Activated T-cell treated with anti-CD3 and anti-CD28 coated beads, Interleukin-2, amount 50 U/mL, for 48 hours (primary cell): ENCODE data around the gene GPD1L.
"Not testable (repeated sequence)": the region's sequence is repeated elsewhere in the genome, so short reads cannot be mapped to it uniquely, and the experiment has no call there.

Experiments
- DNase-seq, 2 experiments: peaks; one replicate each; pipeline ENCODE4 v3.0.0-alpha.2; 2020

GPD1L gene

DNA sequence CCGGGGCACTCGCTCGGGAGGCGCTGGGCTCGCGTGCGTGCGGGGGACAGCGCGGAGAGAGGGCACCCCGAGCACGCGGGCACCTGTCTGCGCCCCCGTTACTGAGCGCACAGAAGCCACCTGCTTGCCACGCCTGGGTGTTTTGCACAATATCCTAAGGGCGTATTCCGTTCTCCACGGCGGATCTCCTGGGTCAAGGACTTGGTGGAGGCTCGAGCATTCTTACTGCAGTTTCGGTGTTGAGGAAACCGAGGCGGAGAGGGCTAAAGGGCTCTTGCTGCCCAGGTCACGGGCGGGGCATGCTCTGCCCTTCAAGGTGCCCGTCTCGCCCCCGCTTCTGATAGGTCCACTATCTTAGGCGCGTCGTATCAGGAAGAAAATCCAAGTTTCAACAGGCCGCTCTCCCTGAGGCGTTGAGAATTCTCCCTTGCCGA is 526 bp downstream of the GPD1L start:
- peak in 1 of 2 experiments; percentile 45 for DNase-seq

DNA sequence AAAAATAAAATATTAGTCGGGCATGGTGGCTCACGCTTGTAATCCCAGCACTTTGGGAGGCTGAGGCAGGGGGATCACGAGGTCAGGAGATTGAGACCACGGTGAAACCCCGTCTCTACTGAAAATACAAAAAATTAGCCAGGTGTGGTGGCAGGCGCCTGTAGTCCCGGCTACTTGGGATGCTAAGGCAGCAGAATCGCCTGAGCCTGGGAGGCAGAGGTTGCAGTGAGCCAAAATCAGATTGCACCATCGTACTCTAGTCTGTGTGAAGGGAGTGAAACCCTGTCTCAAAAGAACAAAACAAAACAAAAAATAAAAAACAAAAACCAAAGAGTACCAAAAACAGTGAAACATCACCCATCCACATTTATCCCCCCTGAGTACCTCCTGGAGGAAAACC is 1.8 kb downstream of the GPD1L start:
- DNase-seq = not testable (repeated sequence)

- no peak for DNase-seq
These were observed 2.8 kb downstream of the GPD1L start for GRCh38 chr3:32109256-32109655.

GRCh38 chr3:32110233-32110760 is 3.9 kb downstream of the GPD1L start:
- no peak for DNase-seq

GRCh38 chr3:32111560-32111959 is 5.1 kb downstream of the GPD1L start:
- DNase-seq = no peak

GRCh38 chr3:32113566-32113965 is 7.1 kb downstream of the GPD1L start:
- DNase-seq = peak in 1 of 2 experiments; percentile 21

DNA sequence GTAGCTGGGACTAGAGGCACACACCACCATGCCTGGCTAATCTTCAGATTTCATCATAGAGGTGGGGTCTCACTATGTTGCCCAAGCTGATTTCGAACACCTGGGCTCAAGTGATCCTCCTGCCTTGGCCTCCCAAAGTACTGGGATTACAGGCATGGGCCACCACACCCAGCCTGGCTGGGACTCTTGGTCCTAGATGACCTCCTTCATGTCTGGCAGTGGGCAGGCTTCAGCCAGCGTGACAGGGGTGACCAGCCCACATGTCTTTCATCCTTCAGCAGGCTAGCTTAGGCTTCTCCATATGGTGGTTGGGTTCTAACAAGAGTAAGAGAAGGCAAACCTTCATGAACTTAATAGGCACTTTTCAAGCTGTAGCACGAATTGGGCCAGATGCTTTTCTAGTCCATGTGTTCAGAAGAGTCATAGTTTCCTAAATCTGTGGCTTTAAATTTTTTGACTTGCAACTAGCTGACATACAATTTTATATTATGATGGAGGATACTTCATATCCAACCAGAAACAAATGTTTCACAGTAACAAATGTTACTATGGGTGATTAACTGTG is 7.6 kb downstream of the GPD1L start:
- peak in 1 of 2 experiments; percentile 21 for DNase-seq

- DNase-seq = peak; percentile 72 to 74
These were observed 8.3 kb downstream of the GPD1L start for GRCh38 chr3:32114546-32115386.

- DNase-seq = no peak
These were observed 10.9 kb downstream of the GPD1L start for GRCh38 chr3:32117320-32117719.

DNA sequence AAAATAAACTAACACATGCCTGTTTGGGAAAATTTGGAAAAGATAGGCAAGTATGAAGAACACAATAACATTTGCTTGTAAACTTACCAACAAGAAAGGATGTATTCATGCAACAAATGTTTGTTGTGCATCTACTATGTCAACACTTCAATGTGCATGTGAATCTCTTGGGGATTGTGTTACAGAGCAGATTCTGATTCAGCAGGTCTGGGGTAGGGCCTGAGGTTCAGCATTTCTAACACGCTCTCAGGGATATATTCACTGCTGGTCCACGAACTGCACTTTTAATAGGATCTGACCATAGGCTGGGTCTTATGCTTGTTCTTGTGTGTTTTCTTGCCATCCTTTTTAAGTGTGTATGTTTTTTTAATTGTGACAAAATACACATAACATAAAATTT is 11.8 kb downstream of the GPD1L start:
- no peak for DNase-seq

GRCh38 chr3:32120471-32120870 is 14.1 kb downstream of the GPD1L start:
- no peak for DNase-seq

DNA sequence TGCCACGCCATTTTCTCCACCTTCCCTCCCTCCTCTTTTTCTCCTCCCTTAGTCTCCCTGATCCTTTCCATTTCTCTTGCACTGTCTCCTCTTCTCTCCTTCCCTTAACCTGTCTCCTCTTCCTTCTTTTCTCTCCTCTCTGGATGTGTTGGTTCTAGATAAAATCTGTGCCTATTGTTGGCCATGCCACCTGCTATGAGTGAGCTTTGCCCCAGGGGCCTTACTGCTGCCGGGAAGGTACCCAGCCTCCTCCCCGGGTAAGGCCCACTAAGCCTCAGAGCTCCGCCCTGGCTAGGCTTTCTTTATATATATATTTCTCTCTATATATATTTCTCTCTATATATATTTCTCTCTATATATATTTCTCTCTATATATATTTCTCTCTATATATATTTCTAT is 14.7 kb downstream of the GPD1L start:
- no peak for DNase-seq

DNA sequence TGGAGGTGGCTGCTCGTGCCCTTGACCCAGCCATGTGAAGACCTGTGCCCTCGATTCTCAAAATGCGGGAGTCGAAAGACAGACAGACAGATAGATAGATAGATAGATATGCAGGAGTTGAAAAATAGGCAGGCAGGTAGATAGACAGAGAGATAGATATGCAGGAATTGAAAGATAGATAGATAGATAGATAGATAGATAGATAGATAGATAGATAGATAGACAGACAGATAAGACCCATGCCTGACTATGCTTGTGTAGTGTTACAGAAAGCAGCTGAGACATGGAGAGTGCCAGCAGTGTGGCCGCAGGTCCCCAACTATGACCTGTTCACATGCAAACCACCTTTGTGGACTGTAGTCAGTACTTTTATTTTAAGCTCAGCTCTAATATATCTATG is 17.2 kb downstream of the GPD1L start:
- no peak for DNase-seq

DNA sequence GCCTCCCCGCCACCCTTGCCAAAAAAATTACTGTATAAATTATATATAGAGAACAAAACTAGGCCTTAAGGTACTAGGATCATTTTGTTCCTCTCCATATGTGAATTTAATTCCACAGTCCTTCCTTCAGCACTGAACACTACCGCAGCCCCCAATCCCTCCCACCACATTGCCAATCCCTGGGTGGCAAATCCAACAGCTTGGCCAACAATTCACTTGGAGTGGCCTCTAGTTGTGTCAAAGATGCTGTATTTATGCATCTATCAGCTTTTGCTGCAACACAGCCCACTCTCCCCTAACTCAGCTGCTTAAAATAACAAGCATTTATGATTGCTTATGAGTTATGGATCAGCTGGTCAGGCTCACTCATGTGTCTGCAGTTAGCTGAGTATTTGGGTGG is 18.6 kb downstream of the GPD1L start:
- no peak for DNase-seq

DNA sequence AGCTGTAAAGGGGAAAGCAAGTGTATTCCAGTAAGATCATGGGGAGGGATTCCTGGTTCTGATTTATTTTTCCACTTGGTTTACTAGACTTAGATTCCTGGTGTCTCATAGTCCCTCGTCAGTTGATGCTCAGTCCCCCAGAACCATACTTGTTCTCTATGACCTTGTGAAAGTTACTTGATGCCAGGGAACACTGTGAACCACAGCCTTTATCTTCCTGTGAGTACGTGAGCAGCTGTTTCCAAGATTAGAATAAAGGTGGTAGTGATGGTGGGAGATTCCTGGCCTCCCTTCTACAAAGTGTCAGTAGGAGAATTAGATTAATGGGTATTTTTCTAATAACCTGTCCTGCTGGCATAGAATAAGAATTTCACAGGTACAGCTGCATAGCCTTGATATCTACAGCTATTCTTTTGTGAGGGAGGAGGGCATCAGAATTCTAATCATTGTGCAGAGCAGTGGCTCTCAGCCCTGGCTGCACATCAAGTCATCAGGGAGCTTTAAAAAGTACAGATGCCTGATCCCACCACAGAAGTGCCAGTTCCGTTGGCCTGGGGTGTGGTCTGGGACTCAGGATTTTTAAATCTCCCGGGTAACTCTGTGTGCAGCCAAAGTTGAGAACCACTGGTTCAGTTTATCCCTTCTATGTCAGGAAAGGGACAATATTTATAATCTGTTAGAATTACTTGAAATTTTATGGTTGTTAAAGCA is 20.0 kb downstream of the GPD1L start:
- DNase-seq = no peak

- DNase-seq = no peak
These were observed 20.9 kb downstream of the GPD1L start for GRCh38 chr3:32127219-32127826.

DNA sequence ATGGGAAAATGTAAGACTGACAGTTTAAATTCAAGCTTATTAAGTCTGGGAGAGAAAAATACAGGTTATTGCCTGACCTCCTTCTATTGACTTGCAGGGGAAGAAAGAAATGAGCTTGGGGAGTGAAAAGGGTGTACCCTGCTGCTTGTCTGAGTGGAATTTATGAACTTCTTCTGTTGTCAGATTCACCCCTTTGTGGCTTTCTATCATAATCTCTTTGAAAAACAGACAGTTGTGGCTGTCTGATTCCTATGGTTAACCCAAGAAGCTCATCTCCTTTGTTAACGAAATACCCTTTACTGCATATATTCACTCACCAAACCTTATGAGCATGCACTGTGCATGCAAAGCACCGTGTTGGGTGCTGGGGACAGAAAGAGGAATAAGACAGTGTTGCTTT is 22.5 kb downstream of the GPD1L start:
- DNase-seq = no peak

DNA sequence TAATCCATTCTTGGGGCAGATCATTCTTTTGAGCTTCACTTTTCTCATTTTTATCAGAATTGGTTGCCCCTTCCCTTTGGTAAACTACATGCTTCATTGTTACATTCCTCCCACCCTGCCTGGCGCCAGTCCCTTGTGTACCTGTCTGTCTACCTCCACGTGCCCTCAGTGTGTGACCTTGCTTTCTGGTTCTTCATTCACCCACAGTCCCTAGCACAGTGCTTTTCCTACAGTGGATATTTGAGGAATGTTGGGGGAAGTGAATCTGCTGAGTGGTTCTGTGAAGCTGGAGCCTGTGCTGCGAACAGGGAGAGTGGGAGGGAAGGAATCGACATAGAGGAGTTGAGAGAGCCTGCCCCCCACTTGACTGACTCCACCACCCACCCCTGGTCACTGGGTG is 23.4 kb downstream of the GPD1L start:
- DNase-seq = no peak

DNA sequence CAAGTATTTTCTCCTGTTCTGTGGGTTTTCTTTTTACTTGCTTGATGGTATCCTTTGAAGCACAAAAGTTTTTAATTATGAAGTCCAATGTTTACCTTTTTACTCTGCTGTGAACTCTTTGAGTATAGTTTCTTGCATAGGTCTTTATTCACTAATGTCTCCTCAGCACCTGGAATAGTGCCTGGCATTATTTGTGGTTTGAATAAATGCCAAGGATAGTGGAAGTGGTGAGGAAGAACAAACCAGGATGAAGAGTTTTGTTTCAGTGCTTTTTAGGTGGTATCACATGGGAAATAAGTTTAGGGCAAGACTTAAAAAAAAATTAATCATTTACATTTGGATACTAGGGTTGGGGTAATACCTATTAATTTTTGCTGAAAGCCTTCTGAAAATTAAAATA is 25.7 kb downstream of the GPD1L start:
- DNase-seq = no peak

GRCh38 chr3:32132706-32133105 is 26.3 kb downstream of the GPD1L start:
- no peak for DNase-seq

- no peak for DNase-seq
These were observed 30.3 kb downstream of the GPD1L start for GRCh38 chr3:32136703-32137102.

DNA sequence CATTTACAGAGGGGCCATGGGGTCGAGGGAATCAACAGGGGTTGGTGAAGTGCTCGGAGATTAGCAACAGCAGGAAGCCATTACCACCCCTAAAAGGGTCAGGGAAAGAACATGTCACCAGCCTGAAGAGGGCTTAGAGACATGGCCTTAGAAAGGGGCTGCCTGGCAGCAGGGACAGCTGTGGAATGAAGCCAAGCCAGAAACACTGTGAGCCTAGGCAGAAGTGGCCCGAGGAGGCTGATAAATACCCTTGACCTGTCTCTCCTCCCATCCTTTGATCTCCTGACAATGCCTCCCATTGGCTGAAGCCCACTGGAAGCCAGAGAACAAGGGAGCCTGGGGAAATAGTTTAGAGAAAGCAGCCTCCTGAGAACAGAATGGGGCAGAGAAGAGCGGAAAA is 31.4 kb downstream of the GPD1L start:
- no peak for DNase-seq

DNA sequence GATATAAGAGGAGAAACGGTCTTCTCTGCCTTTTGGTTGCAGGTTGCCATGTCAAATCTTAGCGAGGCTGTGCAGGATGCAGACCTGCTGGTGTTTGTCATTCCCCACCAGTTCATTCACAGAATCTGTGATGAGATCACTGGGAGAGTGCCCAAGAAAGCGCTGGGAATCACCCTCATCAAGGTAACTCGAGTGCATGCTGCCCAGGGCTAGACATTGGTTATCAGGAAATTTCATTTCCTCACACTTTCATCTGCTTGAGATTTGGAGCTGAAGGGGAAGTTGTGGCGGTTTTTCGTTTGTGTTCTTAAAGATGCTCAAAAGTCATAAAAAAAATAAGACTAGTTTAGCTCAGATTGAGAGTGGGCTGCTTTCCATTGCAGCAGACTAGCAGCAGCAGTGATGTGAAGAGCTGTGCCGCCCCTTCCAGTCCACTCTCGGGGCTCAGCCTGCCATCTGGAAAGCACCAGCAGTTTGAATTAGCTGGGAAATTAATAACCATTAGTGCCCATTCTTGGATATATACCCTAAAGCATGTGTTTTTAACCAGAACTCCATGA is 32.2 kb downstream of the GPD1L start:
- DNase-seq = peak in 1 of 2 experiments; percentile 18
